NB4 (cell line): ENCODE measurements around the gene CACNG5.

Experiments
- MYC ChIP-seq: IDR thresholded peaks from 2 replicates; pipeline ENCODE4 v1.6.1; 2011; ENCODE audit warnings: low read depth, low read length
- POLR2A ChIP-seq: IDR thresholded peaks from 2 replicates; pipeline ENCODE4 v1.6.1; 2011; ENCODE audit warnings: mild to moderate bottlenecking; ENCODE audit not compliant: insufficient read length; ENCODE audit errors: extremely low read depth
- TF ChIP-seq, protein P1 (sequence below): IDR thresholded peaks from one replicate; pipeline ENCODE4 v1.5.1; 2012; ENCODE audit warnings: low read depth, low read length
- TF ChIP-seq, protein P2 (sequence below): IDR thresholded peaks from 2 replicates; pipeline ENCODE4 v1.6.1; 2011; ENCODE audit warnings: low read depth, low read length

DNA sequence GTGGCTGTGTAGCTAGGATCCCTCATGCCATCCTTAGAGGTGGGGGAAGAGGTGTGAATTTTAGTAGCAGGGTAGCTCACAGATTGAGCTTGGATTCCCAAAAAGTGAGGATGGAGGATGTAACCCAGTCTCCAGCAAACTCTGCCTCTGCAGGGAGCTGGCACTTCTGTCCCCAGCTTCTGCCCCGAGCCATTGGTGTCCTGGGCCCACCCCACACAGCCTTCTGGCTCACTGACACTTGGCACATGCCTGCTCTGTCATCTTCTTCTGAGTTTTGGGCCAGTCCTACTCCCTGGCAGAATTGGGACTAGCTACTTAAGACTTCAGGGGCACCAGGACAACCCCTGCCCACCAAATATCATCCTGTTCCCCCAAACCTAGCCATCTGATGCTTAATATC, 2.3 kb downstream of the CACNG5 start:
- TF ChIP-seq, protein P1, sequence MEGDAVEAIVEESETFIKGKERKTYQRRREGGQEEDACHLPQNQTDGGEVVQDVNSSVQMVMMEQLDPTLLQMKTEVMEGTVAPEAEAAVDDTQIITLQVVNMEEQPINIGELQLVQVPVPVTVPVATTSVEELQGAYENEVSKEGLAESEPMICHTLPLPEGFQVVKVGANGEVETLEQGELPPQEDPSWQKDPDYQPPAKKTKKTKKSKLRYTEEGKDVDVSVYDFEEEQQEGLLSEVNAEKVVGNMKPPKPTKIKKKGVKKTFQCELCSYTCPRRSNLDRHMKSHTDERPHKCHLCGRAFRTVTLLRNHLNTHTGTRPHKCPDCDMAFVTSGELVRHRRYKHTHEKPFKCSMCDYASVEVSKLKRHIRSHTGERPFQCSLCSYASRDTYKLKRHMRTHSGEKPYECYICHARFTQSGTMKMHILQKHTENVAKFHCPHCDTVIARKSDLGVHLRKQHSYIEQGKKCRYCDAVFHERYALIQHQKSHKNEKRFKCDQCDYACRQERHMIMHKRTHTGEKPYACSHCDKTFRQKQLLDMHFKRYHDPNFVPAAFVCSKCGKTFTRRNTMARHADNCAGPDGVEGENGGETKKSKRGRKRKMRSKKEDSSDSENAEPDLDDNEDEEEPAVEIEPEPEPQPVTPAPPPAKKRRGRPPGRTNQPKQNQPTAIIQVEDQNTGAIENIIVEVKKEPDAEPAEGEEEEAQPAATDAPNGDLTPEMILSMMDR, result no peak
- TF ChIP-seq, protein P2, sequence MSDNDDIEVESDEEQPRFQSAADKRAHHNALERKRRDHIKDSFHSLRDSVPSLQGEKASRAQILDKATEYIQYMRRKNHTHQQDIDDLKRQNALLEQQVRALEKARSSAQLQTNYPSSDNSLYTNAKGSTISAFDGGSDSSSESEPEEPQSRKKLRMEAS, result no peak
- no peak for TF ChIP-seq POLR2A
- no peak for TF ChIP-seq MYC
